Measurements from ENCODE around the gene SSU72.

GRCh38 chr1:1521331-1521730 lies 53.3 kb downstream of the SSU72 start:
- TF ChIP-seq CTCF (IDR thresholded peaks at IDR 0.05) (no peak), POLR2A (IDR thresholded peaks at IDR 0.05) (no peak)

Measured in esophagus squamous epithelium (tissue), 4 donors.